Femur (tissue), 1 donor: ENCODE data around the gene KCNJ18.
A peak's percentile ranks its signal among the peaks of the same experiment; 100 is the strongest.
"Not testable (repeated sequence)": the region's sequence is repeated elsewhere in the genome, so short reads cannot be mapped to it uniquely, and the experiment has no call there.

Experiments used
- DNase-seq: peaks from one replicate; pipeline ENCODE4 v3.0.0-alpha.2; 2017

Gene KCNJ18

GRCh38 chr17:21691883-21692703 is at the start of gene KCNJ18:
TSS of gene KCNJ18 (plus strand) at chr17:21692523. CDS start at chr17:21702787, 10,264 bp downstream.
- DNase-seq, result not testable (repeated sequence)

- not testable (repeated sequence) for DNase-seq
These were observed 44.2 kb upstream of the KCNJ18 start for GRCh38 chr17:21648125-21648524.

DNA sequence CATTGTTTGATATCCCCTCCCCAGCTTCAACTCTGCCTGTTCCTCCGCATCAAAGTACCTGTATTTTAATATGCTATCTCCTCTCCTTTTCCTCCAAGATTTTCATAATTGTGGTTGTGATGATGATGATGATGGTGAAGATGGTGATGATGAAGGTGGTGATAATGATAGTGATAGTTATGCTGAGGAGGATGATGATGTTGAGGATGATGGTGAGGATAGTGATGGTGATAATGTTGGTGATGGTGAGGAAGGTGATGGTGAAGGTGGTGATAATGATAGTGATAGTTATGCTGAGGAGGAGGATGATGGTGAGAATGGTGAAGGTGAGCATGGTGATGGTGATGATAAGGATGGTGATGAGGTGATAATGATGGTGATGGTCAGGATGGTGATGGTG is 42.3 kb upstream of the KCNJ18 start:
- not testable (repeated sequence) for DNase-seq

DNA sequence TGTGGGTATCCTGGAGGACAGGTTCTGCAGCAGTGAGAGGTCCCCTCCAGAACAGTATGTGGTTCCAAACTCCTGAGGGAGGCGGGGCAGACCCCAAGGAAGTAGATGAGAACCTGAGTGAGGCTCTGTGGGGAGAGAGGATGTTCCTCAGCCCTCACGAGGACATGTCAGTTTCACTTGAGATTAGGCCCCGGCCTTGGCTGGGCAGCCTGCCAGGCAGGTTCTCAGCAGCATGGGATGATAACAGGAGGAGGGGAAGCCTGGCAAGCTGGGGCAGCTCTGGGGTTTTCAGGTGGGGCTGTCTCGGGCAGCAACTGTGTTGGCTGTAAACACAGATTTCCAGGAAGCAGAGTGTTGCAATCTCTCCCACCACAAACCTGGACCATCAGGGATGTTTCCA is 40.3 kb upstream of the KCNJ18 start:
- not testable (repeated sequence) for DNase-seq

DNA sequence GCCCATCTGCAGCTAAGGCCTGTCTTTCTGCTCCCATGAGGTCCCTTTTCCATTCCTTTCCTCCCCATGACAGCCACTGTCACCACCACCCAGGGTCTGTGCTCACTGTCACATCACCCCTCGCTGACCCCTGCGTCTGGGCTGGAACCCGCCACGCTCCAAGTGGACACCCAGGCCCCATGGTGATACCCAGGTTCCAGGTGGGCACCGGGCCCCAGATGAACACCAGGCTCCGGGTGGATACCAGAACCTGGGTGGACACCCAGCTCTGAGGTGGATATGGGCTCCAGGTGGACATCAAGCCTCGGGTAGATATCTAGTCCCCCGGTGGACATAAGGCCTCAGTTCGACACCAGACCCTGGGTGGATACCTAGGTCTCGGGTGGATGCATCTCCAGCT is 39.1 kb upstream of the KCNJ18 start:
- not testable (repeated sequence) for DNase-seq

- not testable (repeated sequence) for DNase-seq
These were observed 35.6 kb upstream of the KCNJ18 start for GRCh38 chr17:21656518-21657309.

- DNase-seq, result not testable (repeated sequence)
These were observed 32.7 kb upstream of the KCNJ18 start for GRCh38 chr17:21659635-21660034.

- DNase-seq, result not testable (repeated sequence)
These were observed 30.9 kb upstream of the KCNJ18 start for GRCh38 chr17:21661455-21661854.

DNA sequence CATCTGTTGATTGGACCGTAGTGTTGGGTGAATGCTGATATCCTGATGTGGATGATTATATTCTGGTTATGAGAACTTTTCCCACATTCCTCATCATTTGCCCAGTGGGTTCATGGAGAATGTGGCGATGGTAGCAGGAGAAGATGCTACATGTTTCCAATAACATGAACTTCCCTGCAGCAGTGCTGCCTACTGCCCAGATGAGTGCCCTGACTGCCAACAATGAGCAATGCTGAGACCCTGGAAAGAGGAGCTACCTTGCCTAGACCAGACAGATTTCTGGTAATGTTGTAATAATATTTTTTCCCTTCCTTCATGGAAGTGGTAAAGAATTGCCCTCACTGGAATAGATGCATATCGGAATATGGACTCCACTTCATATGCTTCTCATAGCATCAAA is 29.2 kb upstream of the KCNJ18 start:
- peak; percentile 1 for DNase-seq

GRCh38 chr17:21663614-21664474 is 28.5 kb upstream of the KCNJ18 start:
- peak; percentile 5 for DNase-seq

DNA sequence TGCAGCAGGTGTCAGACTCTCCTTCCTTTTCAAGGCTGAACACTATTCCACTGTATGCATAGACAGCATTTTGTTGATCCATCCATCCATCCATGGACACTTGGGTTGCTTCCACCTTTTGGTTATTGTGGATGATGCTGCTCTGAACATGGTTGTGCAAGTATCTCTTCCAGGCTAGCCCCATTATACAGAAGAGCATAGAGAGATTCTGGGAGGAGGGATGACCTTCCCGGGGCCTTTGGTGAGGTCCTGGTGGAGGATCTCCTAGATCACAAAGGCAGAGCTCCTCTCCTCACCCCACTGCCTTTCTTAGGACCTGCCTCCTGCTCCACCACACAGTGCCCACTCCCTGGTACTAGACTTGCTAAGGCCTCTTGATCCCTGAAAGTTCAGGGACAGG is 27.2 kb upstream of the KCNJ18 start:
- peak; percentile 1 for DNase-seq

DNA sequence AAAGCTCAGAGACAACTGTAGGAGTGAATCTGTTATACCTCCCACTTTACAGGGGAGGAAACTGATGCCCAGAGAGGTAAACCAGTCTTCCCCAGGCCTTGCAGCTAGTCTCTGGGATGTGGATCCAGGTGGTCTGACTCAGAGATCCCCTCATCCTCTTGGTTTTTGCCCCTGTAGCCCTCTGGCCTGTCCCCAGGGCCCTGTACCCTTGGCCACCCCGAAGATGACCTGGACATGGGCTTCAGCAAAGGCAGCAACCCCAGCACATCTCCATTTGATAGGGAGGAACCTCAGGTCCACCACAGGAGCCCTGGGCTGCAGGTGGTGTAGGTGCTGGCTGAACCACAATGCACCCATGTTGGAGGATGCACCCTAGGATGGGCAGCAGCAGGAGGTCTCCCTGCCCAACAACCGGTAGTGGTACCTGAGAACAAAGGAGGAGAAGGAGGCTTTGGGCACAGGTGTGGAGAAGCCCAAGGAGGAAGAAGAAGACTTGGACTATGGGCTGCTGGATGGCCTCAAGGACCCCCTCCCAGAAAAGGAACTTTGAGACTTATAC is 26.3 kb upstream of the KCNJ18 start:
- peak; percentile 5 for DNase-seq

DNA sequence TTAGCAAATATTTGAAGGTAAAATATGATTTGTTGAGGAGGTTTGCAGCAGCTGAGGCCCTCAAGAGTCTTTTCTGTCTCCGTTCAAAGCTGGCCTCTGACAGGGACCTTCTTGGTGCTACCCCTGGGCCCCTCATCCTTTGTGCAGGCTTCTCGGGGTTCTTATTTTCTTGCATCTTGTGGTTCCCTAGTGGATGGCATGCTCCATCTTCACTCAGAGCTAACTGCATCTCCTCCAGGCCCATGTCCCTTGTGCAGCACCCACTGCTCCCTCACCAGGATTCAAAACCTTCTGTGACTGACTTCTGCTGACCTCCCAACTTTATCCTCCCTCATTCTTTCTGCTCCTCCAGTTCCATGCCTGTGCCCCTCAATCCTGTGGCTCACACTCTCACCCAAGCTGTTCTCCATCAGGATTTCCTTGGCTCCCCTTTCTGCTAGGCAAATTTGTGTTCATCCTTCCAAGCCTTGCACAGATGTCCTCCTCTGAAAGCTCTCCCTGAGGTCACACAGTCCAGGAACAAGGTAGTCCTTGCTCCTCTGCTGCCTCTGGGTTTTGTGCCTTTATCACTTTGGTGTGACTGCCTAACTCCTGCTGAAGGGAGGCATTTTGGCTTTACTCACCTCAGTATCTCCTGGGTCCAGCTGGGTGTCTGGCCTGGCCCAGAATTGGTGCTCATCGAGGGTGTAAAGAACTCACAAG is 25.5 kb upstream of the KCNJ18 start:
- DNase-seq, result peak; percentile 10

GRCh38 chr17:21667413-21668117 is 24.8 kb upstream of the KCNJ18 start:
- peak; percentile 2 for DNase-seq

- not testable (repeated sequence) for DNase-seq
These were observed 24.2 kb upstream of the KCNJ18 start for GRCh38 chr17:21668118-21668488.

DNA sequence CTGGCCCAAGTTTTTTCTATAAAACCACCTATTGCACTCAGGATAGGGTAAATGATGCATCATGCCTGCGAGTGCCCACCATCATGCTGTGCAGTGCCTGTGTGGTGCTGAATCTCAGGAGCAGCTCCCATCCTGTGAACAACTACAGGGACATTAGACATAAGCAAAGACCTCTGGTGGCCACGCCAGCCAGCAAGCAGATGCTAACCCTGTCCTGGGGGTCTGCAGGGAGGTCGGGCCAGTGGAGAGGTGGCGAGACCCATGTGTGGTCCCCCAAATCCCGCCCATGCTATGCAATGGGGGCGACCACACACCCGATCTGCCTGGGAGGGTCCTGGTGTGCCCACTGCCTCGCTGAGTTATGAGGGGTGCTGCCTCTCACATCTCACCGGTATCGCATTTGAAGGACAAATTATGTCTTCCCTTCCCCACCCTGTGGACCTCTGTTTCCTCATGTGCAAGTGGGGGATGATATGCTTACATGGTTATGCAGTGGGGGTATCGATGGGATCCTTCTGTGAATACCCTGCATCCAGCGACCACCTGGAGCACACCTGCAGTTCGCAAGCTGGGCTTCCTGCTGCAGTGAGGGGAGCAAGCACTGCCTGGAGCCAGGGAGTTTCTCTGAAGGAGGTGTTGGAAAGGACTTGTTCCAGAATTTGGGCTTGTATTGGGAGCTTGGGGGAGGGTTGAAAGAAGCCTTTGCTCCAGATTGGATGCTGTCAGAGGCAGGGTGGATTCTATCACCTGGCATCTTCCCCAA is 23.4 kb upstream of the KCNJ18 start:
- DNase-seq, result peak; percentile 9

DNA sequence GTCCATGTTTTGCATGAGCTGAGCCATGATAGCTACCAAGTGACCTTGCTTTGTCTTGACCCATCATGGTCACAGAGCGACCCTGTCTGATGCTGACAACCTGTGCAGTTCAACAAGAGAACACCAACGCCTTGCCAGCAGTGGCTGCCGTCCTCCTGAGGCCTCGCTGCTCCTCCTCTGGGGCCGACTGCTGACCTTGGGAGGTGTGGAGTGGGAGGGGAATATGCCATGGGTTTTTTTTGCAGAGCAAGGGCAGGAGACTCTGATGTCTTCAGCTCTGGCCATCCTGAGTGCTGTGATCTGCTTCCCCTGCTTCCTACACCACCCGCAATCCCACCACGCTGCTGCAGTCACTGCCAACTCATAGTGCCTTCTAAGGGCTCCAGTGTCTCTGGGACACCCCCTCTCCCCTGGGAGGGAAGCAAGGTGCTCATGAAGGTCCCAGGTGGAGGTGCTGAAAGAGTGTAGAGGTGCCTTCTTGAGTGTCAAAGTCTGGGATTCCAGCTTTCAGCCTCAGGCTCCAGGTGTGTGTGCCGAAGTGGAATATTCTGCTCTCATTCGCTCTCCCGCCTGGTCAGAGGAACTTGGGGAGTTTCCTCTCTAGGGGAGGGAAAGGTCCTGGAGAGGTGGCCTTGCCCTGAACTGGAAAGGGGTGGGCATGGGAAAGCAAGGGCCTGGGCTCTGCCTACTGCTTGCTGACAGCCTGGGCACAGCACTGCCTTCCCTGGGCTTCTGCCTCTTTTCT is 22.5 kb upstream of the KCNJ18 start:
- peak; percentile 6 for DNase-seq

DNA sequence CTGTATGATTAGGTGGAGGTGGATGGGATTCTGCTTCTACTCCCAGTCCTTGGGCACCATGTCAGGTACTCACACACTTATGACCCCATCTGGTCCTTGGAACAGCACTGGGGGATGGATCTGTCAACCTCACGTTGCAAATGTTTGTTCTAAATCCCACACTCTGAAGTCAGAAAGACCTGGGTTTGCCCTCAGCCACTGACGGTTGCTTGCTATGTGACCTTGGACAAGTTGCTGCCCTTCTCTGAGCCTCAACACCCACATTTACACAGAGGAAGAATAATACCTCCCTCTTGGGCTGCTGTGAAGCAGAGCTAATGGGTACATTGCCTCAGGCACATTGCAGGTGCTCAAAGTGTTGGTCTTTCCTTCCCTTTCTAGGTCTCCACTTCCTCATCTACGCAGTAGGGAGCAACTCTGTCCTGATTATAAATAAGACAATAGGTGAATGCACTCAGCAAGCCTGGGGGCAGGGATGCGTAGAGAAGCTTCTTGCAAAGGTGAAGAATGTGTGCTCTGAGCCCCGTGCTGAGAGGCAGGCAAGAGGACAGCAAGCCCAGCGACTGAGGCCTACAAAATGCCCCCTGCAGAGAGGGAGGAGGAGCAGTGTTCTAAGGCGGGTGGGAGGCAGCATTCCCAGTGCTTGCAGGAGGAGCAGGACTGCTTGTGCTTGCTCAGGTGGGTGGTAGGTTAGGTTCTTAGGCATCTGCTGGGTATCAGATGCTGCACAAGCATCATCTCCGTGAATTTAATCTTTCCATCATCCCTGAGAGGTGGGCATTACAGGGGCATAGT is 21.8 kb upstream of the KCNJ18 start:
- DNase-seq, result peak; percentile 3

GRCh38 chr17:21671437-21671836 is 20.9 kb upstream of the KCNJ18 start:
- DNase-seq, result peak; percentile 5
